Central memory CD4-positive, alpha-beta T cell (primary cell): Measurements from ENCODE around the gene SP2.

ENCODE experiments used
- DNase-seq: peaks from one replicate; pipeline ENCODE4 v3.0.0; 2022
- total RNA-seq, 3 experiments: gene quantifications; one replicate each; lab custom pipeline; 2026; lab: John Stamatoyannopoulos, UW

The SP2 gene
- total RNA-seq: 4.1 to 8.5 (median 5.2) reads per million in 3 experiments

DNA sequence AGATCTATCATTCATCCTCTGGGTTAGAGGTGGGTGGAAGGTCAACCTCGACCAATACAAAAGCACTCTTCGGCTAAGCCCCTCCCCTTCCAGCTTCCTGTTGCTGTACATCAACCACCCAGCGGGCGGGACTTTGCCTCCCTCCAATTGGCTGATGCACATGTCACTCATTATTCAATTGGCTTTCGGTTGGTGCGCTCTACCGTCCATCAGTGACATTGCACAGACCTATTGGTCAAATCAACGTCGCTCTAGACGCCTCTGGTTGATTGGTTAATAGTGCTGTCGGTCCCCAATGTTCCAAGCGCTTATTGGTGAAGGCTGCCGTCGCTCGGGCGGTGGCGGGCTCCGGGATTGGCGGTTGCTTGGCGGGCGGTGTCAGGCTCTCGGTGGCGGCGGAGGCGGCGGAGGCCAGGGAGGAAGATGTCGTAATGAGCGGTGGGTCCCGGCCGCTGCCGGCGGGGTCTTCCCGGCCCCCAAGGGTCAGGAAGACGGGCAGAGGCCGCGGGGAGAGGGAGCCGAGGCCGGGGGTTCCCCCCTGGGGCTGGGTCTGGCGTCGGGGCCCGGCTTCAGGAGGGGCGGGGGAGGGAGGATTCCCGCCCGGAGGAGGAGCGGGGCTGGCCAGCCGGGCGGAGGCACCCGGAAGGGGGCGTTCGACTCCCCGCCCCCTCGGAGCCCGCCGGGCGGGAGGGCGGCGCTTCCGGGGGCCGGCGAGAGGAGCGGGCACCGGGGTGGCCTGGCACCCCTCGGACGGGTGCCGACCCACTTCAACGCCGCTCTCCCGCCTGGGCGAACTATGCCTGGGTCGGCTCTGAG lies at the start of gene SP2:
Gene SP2 (plus strand): TSS at position 381 of the 816 bp plus-strand sequence. CDS start 51 bp downstream, at position 432.
- DNase-seq: peak; percentile 100

DNA sequence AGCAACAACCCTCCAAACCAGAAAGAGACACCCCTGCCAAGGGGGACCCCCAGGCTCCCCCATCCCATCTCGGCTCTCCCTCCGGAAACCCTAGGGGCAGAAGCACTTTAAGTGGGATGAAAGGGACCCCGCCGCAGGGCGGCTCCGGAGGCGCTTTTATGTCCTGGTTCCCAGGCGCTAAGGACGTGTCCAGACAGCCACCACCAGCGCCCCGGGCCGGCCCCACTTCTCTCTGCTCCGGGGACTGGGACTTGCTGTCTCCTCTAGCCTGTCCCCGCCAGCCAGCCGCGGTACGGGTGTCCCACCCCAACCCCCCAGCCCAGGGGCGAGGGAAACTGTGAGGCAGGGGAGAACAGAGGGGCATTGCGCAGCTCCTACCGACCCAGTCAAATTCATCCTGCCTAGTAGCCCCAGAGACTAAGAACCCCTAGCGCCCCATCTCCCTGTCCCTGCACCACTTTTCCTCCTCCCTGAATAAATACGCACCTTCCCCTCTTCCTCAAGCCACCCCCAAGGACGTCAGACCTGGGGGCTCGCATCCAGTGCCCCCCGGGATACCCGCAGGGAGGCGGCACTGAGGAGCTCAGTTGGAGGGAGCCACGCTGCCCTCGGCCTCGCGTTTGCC lies 49.2 kb upstream of the SP2 start:
- DNase-seq: no peak

DNA sequence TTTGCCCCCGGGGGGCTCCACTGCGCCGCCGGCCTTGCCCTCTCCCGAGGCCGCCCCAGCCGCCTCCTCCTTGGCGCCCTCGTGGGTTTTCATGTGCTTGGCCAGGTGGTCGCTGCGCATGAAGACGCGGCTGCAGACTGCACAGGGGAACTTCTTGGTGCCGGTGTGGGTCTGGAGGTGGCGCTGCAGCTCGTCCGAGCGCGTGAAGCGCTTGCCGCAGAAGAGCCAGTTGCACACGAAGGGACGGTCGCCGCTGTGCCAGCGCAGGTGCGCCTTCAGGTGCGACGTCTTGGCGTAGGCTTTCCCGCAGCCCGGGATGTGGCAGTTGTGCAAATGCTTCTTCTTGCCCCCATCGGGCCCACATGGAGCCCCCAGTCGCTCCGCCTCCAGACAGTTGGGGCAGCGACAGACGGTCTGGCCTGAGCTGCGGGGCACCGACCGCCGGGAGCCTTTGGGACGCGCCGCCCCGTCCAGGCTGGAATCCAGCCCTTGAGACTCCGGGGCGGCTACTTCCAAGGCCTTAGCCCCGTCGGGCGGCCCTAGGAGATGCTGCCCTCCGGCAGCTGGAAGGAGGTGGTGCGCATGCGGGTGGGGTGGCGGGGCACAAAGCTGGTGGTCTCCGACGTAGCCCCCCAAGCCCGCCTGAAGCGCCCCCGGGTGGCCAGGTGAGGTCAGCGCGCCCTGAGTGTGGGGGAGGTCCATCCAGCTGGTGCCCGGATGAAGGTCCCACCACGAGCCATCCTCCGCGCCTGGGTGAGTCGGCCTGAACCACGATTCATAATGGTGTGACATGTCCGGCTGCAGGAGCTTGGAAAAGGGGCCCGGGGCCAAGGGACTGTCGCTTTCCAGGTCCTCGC lies 48.5 kb upstream of the SP2 start:
- no peak for DNase-seq

DNA sequence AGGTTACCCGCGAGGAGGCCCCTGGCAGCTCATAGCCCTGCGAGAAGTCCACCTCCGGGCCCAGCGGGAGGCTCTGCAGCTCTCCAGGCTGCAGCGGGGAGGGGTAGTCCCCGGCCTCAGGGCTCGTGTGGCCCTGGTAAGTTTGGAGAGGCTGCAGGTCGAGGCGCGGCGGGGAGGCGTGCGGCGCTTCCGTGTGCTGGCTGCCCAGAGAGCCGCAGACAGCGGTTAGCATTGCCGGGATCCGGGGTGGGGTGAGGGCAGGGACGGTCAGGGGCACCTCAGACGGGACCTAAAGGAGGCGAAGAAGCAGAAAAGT lies 47.9 kb upstream of the SP2 start:
- DNase-seq: no peak

DNA sequence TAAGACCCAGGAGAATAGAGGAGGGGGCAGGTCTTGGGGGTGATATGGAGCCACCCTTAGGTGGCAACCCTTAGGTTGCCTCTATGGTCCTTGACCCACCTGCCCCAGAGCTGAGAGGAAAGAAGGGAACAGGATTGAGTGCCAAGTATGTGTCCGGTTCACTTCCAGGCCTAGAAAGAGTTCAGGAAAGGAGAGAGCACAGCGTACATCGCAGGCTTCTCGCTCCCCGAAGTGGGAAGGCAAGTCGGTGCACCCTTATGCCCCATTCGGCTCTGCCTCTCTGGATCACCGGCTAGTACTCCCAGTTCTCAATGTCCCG lies 45.7 kb upstream of the SP2 start:
- DNase-seq: no peak

DNA sequence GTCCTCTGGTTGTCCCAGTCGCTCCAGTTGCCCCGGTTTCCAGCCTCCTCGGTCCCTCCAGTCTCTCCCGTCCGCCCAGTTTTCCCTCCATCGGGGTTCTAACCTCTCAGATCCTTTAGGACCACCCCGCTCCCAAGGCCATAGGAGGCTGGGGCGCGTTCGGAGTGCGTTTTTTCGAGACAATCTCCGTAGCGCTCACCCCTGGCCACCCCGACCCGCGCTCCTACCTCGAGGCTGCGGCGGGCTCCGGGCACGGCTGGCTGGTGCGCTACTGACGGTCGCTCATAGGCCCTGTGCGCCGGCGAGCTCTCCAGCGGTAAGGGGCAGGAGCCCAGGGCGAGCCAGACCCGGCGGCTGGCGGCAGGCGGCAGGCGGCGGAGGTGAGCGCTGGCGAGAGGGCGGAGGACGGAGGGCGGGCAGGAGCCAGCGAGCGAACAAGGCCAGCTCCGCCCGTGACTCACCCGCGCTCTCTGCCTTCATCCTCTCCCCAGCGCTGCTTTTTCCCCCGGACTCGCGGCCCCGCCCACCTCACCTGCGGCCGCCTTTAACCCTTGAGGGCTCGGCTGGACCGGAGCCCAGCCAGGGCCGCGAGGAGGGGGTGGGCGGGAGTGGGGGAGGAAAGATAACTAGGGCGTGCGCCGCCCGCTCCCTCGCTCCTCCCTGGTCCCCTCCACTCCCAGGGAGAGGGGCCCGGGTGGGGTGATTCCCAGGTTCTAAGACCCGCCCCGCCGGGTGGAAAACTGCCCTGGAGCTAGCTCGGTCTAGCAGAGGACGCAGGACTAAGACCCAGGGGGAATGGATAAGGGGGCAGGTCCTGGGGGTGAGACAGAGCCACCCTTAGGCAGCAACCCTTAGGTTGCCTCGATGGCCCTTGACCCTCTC lies 45.1 kb upstream of the SP2 start, which contains the start of gene SP6:
Gene SP6 (minus strand): TSS at position 472 of the 882 bp plus-strand sequence. CDS start 2,734 bp downstream, outside the sequence.
- peak; percentile 37 for DNase-seq

DNA sequence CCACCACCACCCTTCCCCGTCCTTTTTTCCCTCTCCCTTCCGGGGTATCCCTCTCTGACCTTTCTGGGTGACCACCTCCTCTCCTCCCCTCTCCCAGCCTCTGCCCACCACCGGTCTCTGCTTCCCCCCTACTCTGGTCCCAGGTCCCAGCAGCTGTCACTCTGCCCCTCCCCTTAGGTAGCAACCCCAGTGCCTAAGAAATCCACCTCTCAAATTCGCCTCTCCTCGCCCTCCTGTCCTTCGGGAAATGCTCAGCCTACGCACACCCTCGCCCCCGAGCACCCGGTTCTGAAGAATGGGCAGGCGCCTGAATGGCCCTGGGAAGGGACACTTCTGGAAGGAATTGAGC lies 44.3 kb upstream of the SP2 start:
- DNase-seq: no peak

DNA sequence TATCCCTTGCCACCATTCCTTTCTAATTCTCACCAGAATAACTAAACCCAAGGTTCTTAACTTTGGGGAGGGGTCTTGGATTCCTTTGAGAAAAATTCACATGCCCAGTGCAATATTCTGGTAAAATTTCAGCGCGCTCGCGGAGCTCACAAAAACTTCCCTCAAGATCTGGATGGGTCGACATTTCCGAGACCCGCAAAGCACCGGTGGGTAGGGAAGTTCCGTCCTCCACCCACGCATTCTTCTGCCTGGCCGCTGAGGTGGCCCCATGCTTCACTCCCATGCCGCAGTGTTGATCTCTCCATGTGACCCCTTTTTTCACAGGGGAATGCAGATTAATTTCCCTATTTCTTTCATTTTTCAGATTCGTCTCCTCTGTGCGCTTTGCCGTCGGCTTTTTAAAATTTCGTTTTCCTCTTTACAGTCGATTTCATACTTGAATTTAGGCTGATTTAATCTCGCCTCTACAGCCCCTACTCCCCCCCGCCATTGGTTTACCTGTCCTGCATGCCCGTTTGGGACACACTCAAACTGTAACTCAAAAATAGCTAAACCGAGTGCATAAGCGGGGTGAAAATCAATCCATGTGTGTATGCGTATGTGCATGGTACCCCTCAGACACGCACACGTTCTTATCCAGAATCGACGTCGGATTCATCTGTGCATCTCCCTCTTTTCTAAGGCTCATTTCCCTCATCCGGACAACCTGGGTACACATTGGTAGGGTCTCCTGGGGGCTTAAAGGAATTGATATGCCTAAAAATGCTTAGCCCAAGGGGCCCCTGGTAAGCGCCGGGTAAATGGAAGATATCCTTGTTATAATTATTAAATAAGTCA lies 43.7 kb upstream of the SP2 start:
- DNase-seq: no peak

DNA sequence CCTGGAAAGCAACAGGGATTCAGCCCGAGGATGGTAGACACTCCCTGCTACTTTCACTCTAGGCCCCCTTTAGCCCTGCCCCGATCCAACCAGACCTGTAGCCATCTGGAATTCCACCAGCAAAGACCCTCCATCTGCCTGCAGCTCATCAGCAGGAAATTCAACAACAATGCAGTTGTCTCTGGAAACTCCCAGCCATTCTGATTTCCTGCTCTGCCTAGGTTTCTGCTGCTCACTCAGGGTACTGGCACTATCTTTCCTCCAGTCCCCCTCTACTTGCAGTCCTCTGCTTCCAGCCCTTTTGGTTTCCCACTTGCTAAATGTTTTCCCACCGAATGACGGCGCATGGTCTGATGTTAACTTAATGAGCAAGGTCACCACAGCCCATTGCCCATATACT lies 42.4 kb upstream of the SP2 start:
- no peak for DNase-seq

DNA sequence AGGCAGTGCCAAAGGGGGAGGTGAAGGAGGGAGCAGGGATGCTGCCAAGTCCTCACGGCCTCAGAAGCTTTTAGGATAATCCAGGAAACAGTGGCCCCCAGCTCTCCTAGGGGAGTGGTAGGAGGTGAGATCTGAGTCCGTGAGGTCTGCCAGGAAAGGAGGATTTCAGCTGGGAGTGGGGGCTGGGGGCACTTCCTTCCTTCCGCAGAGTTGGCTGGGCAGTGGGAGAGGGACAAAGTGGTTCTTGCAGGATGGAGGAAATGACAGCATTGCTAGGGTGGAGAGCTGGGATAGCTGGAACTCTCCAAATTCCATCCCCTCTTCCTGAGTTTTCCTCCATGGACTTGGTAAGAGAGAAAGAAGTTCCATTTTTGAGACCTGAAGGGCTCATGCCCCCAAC lies 40.3 kb upstream of the SP2 start:
- no peak for DNase-seq

DNA sequence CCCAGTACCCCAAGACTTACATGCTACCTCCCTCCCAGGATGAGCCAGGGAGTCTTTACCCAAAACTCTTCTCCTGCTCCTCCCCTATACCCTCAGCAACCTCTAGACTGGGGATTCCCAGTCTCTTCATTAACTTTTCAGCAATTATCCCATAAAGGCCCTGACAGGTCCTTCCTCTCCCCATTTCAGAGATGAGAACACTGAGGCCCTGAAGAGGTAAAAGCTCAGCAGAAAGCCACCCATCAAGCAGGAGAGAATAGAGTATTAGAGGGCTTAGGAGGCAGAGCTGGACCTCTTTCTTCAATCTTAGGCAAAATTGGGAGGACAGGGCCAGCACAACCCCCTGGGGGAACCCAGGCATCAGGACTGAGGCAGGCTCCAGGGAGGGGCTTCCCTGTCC lies 39.2 kb upstream of the SP2 start:
- no peak for DNase-seq

DNA sequence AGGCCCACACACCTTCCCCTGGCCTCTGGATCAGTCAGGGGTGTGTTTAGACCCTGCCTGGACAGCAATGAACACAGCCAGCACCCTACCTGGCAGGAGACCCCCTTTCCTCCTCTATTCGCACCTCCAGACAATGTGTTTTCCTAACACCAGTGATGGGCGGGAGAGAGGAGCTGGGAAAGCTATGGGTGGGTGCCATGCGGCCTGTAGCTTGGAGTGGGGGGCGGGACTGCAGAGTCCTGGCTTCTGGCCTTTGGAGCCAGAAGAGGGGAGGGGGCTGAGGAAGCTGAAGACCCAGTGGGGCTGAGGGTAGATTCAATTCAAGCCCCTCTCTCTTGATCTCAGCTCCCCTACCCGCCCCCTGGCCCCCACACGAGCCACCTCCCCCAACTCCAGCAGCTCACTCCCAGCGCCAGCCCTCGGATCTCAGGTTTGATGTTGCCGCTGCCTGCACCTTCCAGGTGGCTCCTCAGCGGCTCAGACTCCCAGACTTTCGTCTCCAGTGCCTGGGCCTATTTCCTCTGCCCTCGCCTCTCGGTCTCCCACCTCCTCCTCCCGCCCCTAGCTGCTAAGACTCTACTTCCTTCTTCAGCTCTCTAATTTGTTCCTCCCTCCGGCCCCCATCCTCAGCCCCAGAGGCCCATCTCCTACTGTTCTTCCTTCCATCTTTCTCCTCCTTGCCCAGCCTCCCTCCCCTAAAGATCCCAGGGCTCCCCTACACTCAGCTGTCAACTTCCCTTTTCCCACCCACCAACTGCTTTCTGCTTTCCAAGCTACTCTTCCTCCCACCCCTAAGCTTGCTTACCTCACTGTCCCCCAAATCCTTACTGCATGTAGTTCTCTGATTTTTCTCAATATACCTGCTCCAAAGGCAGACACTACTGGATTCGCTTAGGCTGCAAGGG lies 38.2 kb upstream of the SP2 start:
- no peak for DNase-seq

DNA sequence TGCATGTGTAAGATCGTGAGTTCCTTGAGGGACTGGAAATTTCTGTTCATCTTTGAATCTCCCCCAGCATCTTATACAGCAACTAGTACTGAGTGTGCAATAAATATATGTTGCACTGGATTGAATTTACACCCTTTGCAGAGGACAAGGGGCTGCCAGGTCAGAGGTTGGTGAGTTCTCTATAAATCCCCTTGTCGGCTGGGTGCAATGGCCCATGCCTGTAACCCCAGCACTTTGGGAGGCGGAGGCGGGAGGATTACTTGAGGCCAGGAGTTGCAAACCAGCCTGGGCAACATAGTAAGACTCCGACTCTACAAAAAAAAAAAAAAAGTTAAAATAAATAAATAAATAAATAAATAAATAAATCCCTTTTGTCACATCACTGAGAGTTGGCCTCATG lies 35.6 kb upstream of the SP2 start:
- no peak for DNase-seq

DNA sequence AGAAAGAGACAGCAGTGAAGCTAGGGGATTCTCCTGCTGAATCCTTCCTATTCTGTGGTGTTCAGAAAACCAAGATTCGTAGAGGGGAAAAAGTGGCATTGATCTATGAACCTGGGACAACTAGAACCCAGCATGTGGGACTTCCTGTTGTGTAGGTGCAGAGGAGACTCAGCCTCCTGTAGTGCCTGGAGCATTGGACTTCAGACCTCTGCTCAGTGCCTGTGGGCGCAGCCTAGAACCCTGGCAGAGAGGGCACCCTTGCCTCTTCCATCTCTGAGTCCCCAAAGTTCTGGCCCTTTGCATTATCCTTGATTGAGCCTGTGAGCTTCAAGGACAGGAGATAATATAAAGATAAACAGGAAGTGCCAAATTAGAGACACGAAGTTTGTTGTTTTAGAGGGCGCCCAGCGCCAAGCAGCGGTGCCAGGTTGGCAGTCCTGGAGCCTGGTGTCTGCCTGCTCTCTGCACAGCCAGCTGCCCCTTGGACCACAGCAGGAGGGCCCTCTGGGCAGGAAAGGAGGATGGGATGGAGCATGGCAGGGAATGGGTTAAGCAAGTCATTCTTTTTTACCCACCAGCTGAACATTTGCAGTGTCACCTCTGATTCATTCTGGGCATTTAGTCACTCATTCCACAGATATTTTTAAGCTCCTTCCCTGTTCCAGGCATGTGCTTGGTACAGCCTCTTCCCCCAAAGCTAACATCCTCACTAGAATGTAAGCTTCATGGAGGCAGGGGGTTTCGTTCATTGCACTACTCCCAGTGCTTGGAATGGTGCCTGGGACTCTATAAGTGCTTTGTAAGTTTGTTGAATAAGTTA lies 33.2 kb upstream of the SP2 start:
- no peak for DNase-seq

DNA sequence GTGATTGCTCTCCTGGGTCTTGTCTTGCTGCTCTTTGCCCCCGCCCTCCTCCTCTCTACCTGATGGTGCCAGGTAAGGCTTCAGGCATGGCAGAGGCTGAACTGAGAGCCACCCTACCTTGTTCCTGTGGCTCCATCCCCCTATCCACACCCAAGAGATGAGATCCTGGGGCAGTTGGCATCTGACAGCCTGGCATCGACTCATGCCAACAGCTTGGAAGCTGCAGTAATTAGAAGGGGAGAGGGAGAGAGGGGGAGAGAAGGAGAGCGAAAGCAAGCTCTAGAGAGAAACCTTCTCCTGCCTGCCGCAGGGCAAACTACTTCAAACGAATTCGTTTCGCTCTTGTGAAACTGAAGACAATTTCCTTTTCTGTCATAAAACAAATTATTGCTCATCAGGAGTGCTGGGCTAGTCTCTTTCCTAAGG lies 31.2 kb upstream of the SP2 start:
- DNase-seq: no peak

DNA sequence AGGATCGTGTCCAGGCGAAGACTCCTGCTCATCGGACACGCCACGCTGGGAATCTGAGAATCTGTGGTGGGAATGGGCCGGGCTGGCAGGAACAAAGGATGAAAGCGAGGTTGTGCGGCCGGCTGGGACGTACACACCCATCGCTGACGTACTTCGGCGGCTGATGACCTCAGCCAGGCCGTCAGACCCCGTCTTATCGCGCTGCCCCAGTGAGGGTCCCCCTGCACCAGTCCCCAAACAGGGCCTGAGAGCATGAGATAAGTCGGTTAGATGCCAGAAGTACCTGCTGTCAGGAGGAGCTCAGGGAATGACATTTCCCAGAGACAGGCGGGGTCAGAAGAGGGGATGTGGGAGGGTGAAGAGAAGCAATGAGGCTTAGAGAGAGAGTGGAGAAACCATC lies 29.1 kb upstream of the SP2 start:
- DNase-seq: no peak

DNA sequence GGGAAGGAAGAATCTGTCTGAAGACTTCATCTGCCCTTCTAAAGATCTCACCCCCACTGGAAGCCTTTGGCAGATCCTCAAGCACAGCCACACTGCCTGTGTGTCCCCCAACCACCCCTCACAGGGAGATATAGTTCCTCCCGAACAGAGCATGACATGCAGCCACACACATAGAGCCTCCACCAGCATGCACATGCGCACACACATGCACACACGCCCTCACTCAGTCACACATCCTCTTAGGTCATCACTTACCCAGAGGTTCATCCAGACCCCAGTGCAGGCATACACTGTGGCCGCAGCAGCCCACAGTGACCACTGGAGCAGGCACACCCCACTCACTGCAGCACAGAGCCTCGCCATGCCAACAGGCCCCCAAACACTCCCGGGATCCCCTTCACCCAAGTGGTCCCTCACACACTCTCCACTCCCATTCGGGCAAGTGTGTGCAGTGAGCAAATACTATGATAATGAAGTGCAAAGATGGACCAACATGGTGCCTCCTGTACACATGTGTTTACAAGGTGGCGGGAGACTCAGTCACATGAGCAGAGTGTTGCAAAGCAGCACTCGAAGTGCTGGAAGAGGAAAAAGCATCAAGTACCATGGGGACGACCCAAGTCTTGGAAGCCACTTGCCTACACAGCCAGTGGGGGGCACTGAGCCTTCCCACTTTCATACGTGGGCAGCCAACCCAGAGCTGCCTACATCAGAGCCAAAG lies 28.1 kb upstream of the SP2 start:
- no peak for DNase-seq

DNA sequence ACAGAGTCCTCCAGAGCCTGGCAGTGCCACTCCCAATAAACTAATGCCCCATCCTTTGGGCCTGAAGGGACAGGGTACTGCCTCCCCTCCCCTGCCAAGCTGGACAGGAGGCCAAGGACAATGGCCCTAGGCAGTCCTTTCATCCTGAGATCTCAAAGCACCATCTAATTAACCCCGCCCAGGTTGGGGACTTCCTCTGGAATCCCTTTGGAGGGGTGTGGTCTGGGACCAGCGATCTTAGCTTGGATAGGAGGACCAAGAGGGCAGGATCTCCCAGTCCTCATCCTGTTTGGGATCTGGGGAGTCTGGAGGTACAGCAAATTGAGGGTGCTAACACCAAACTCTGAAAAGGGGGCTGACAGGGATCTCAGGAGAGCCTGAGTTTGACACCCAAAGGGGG lies 26.9 kb upstream of the SP2 start:
- no peak for DNase-seq

DNA sequence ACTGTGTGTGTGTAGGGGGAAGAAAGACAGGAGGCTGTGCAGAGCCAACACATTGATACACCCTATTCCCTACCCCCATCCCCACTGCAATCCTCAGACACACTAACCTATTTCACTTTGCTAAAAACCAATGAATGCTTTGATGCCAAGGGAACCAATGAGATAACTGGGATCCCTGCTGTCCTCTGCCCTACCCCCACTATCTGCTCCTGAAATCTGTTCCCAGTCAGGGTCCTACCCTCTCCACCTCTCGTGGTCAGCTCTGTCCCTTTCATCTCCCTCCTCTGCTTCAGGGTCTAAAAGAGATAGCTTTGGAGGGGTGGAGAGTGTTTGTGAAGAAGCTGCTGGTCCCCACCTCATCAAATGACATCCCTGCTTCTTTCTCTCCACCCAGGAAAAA lies 26.0 kb upstream of the SP2 start:
- no peak for DNase-seq
